Testis (tissue), 2 donors: ENCODE measurements around the gene ADGRB3.

Source experiments
- CTCF ChIP-seq, 3 experiments: fragments of 450-650 bp in 2 of 3; fragments of 200-600 bp in 1 of 3; sonication (generic) in 1 of 3; IDR thresholded peaks; one replicate each; pipeline ENCODE4 v1.5.1; 2016 to 2019; ENCODE audit warnings: antibody characterized with exemption in 3 of 3, mild to moderate bottlenecking in 2 of 3, moderate library complexity in 1 of 3
- POLR2A ChIP-seq: fragments of 450-650 bp; IDR thresholded peaks from one replicate; pipeline ENCODE4 v1.6.1; 2017; ENCODE audit warnings: antibody characterized with exemption, mild to moderate bottlenecking, moderate library complexity

GRCh38 chr6:69089539-69089938 is 454.5 kb downstream of the ADGRB3 start:
- TF ChIP-seq POLR2A = no peak
- no peak for TF ChIP-seq CTCF (IDR thresholded peaks at IDR 0.05)
